HepG2 (cell line): ENCODE data around the gene MTA1. TPM values are rescaled to one million over a fixed set of nuclear protein-coding genes. Genes with fewer than 3 reads are reported as not detected.

Experiments
- CENPX ChIP-seq: sonication (generic); formaldehyde crosslinking; IDR thresholded peaks from 2 replicates; pipeline ENCODE4 v1.9.0; 2021; ENCODE audit warnings: mild to moderate bottlenecking, missing genetic modification reagents, moderate library complexity
- FOSL2 ChIP-seq: sonication (generic); formaldehyde crosslinking; IDR thresholded peaks from 2 replicates; pipeline ENCODE4 v1.4.0; 2020; ENCODE audit warnings: missing genetic modification reagents
- GTF2F1 ChIP-seq: fragments of 150-350 bp; IDR thresholded peaks from 2 replicates; pipeline ENCODE4 v1.6.1; 2014; ENCODE audit warnings: low read length
- LCORL ChIP-seq, 2 experiments: fragments of 450-650 bp in 1 of 2; sonication (generic) in 1 of 2; formaldehyde crosslinking in 1 of 2; IDR thresholded peaks; 2 replicates each; pipeline versions ENCODE4 v1.5.0 to v1.6.1; 2017 to 2020; ENCODE audit warnings: antibody characterized with exemption in 1 of 2, missing genetic modification reagents in 1 of 2
- MBD4 ChIP-seq: IDR thresholded peaks from 2 replicates; pipeline ENCODE4 v1.6.1; 2012; ENCODE audit warnings: low read length, inconsistent platforms, borderline replicate concordance
- YEATS4 ChIP-seq: sonication (generic); formaldehyde crosslinking; IDR thresholded peaks from 2 replicates; pipeline ENCODE4 v1.4.0; 2020; ENCODE audit warnings: missing genetic modification reagents, borderline replicate concordance
- YY1 ChIP-seq: IDR thresholded peaks from 2 replicates; pipeline ENCODE4 v1.6.1; 2011; ENCODE audit warnings: low read length, low read depth, moderate library complexity, mild to moderate bottlenecking; ENCODE audit not compliant: insufficient read depth, insufficient replicate concordance
- ZNF205 ChIP-seq: IDR thresholded peaks from 2 replicates; pipeline ENCODE4 v1.6.1; 2018; ENCODE audit warnings: missing biosample characterization, missing genetic modification reagents
- ZNF44 ChIP-seq: sonication (generic); formaldehyde crosslinking; IDR thresholded peaks from 2 replicates; pipeline ENCODE4 v1.5.1; 2020; ENCODE audit warnings: mild to moderate bottlenecking, missing genetic modification reagents
- ZNF546 ChIP-seq: sonication (generic); formaldehyde crosslinking; conservative IDR thresholded peaks from 2 replicates; pipeline ENCODE4 v1.8.1; 2023; ENCODE audit warnings: mild to moderate bottlenecking, missing genetic modification reagents
- ZNF605 ChIP-seq: sonication (generic); formaldehyde crosslinking; IDR thresholded peaks from 2 replicates; pipeline ENCODE4 v1.8.0; 2022; ENCODE audit warnings: mild to moderate bottlenecking, missing genetic modification reagents
- polyA plus RNA-seq, 8 experiments: library from polyadenylated mRNA; depleted of rRNA in 3 of 8; stranded (reverse) in 7 of 8; unstranded in 1 of 8; fragments of >200 nt; fragmentation: Illumina TruSeq in 4 of 8; extraction: Trizol in 4 of 8; gene quantifications; 2 replicates each; pipeline versions ENCODE4 v1.2.1 to v1.2.3, GENCODE V29; 2011 to 2016; ENCODE audit warnings: low read depth in 4 of 8, missing spikeins in 1 of 8, mixed read lengths in 1 of 8; ENCODE audit not compliant: insufficient read depth in 1 of 8
- total RNA-seq, 5 experiments: library from RNA; depleted of rRNA; stranded (reverse); fragments of >200 nt; fragmentation: Illumina TruSeq; extraction: Trizol; gene quantifications; 2 replicates each; pipeline ENCODE4 v1.2.3, GENCODE V29; 2016; ENCODE audit warnings: low read depth in 1 of 5
- TF ChIP-seq, protein P1 (sequence below): sonication (generic); formaldehyde crosslinking; IDR thresholded peaks from 2 replicates; pipeline ENCODE4 v1.5.0; 2020; ENCODE audit warnings: mild to moderate bottlenecking, missing genetic modification reagents, borderline replicate concordance
- TF ChIP-seq, protein P2 (sequence below): sonication (generic); formaldehyde crosslinking; IDR thresholded peaks from 2 replicates; pipeline ENCODE4 v1.4.0; 2020; ENCODE audit warnings: missing genetic modification reagents, borderline replicate concordance
- TF ChIP-seq, protein P3 (sequence below): sonication (generic); formaldehyde crosslinking; IDR thresholded peaks from 2 replicates; pipeline ENCODE4 v1.5.0; 2020; ENCODE audit warnings: missing genetic modification reagents, mild to moderate bottlenecking, borderline replicate concordance
- TF ChIP-seq, protein P4 (sequence below): sonication (generic); formaldehyde crosslinking; IDR thresholded peaks from 2 replicates; pipeline ENCODE4 v1.4.0; 2020; ENCODE audit warnings: missing genetic modification reagents, borderline replicate concordance
- TF ChIP-seq, protein P5 (sequence below): sonication (generic); formaldehyde crosslinking; IDR thresholded peaks from 2 replicates; pipeline ENCODE4 v1.4.0; 2020; ENCODE audit warnings: mild to moderate bottlenecking, missing genetic modification reagents

Gene MTA1
- total and polyA plus RNA-seq, 2 of the 13 experiments (the other 11 are each of a cell fraction or from before 2014, with no cell fraction given): 35.2 to 85.8 TPM

DNA sequence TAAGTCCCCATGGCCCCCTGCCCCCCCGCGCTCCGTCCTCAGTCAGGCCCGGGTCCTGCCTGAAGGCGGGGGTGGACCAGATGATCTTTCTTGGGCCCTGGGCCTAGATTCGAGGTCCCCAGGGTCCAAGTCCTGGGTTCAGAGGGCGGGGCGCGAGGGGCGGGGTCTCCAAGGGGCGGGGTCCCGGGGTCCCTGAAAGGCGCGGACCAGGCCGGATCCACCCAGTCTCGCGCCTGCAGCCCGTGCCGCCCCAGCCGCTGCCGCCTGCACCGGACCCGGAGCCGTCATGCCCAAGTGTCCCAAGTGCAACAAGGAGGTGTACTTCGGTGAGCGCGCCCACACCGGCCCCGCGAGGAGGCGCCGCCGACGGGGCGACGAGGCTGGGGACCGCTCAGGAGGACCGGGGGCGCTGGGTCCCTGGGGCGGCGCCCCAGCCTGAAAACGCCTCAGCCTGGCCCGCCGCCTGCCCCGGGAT lies 67.4 kb downstream of the MTA1 start (continued):
- TF ChIP-seq, protein P1, sequence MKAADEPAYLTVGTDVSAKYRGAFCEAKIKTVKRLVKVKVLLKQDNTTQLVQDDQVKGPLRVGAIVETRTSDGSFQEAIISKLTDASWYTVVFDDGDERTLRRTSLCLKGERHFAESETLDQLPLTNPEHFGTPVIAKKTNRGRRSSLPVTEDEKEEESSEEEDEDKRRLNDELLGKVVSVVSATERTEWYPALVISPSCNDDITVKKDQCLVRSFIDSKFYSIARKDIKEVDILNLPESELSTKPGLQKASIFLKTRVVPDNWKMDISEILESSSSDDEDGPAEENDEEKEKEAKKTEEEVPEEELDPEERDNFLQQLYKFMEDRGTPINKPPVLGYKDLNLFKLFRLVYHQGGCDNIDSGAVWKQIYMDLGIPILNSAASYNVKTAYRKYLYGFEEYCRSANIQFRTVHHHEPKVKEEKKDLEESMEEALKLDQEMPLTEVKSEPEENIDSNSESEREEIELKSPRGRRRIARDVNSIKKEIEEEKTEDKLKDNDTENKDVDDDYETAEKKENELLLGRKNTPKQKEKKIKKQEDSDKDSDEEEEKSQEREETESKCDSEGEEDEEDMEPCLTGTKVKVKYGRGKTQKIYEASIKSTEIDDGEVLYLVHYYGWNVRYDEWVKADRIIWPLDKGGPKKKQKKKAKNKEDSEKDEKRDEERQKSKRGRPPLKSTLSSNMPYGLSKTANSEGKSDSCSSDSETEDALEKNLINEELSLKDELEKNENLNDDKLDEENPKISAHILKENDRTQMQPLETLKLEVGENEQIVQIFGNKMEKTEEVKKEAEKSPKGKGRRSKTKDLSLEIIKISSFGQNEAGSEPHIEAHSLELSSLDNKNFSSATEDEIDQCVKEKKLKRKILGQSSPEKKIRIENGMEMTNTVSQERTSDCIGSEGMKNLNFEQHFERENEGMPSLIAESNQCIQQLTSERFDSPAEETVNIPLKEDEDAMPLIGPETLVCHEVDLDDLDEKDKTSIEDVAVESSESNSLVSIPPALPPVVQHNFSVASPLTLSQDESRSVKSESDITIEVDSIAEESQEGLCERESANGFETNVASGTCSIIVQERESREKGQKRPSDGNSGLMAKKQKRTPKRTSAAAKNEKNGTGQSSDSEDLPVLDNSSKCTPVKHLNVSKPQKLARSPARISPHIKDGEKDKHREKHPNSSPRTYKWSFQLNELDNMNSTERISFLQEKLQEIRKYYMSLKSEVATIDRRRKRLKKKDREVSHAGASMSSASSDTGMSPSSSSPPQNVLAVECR (CRISPR knock-in tag): no peak; the same call in 1 of the 2 replicates
- TF ChIP-seq ZNF44 (CRISPR knock-in tag) (no peak), CENPX (CRISPR knock-in tag) (no peak), YEATS4 (CRISPR knock-in tag) (0 out of 2 replicates have a peak, but pooled peaks have one; percentile 32), ZNF205 (CRISPR knock-in tag) (no peak), GTF2F1 (no peak), LCORL (IDR thresholded peaks at IDR 0.05) (no peak), LCORL (CRISPR knock-in tag; IDR thresholded peaks at IDR 0.05) (peak; percentile 38; the same call in 1 of the 2 replicates), FOSL2 (CRISPR knock-in tag) (no peak), ZNF605 (CRISPR knock-in tag) (no peak), MBD4 (no peak), YY1 (peak; percentile 34), ZNF546 (CRISPR knock-in tag) (no peak)
- TF ChIP-seq, protein P2, sequence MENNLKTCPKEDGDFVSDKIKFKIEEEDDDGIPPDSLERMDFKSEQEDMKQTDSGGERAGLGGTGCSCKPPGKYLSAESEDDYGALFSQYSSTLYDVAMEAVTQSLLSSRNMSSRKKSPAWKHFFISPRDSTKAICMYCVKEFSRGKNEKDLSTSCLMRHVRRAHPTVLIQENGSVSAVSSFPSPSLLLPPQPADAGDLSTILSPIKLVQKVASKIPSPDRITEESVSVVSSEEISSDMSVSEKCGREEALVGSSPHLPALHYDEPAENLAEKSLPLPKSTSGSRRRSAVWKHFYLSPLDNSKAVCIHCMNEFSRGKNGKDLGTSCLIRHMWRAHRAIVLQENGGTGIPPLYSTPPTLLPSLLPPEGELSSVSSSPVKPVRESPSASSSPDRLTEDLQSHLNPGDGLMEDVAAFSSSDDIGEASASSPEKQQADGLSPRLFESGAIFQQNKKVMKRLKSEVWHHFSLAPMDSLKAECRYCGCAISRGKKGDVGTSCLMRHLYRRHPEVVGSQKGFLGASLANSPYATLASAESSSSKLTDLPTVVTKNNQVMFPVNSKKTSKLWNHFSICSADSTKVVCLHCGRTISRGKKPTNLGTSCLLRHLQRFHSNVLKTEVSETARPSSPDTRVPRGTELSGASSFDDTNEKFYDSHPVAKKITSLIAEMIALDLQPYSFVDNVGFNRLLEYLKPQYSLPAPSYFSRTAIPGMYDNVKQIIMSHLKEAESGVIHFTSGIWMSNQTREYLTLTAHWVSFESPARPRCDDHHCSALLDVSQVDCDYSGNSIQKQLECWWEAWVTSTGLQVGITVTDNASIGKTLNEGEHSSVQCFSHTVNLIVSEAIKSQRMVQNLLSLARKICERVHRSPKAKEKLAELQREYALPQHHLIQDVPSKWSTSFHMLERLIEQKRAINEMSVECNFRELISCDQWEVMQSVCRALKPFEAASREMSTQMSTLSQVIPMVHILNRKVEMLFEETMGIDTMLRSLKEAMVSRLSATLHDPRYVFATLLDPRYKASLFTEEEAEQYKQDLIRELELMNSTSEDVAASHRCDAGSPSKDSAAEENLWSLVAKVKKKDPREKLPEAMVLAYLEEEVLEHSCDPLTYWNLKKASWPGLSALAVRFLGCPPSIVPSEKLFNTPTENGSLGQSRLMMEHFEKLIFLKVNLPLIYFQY (CRISPR knock-in tag): 0 out of 2 replicates have a peak, but pooled peaks have one; percentile 51
- TF ChIP-seq, protein P3, sequence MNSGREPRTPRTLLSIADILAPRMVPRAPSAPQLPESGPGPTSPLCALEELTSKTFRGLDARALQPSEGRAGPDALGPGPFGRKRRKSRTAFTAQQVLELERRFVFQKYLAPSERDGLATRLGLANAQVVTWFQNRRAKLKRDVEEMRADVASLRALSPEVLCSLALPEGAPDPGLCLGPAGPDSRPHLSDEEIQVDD: no peak
- TF ChIP-seq, protein P4, sequence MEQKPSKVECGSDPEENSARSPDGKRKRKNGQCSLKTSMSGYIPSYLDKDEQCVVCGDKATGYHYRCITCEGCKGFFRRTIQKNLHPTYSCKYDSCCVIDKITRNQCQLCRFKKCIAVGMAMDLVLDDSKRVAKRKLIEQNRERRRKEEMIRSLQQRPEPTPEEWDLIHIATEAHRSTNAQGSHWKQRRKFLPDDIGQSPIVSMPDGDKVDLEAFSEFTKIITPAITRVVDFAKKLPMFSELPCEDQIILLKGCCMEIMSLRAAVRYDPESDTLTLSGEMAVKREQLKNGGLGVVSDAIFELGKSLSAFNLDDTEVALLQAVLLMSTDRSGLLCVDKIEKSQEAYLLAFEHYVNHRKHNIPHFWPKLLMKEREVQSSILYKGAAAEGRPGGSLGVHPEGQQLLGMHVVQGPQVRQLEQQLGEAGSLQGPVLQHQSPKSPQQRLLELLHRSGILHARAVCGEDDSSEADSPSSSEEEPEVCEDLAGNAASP: no peak
- TF ChIP-seq, protein P5, sequence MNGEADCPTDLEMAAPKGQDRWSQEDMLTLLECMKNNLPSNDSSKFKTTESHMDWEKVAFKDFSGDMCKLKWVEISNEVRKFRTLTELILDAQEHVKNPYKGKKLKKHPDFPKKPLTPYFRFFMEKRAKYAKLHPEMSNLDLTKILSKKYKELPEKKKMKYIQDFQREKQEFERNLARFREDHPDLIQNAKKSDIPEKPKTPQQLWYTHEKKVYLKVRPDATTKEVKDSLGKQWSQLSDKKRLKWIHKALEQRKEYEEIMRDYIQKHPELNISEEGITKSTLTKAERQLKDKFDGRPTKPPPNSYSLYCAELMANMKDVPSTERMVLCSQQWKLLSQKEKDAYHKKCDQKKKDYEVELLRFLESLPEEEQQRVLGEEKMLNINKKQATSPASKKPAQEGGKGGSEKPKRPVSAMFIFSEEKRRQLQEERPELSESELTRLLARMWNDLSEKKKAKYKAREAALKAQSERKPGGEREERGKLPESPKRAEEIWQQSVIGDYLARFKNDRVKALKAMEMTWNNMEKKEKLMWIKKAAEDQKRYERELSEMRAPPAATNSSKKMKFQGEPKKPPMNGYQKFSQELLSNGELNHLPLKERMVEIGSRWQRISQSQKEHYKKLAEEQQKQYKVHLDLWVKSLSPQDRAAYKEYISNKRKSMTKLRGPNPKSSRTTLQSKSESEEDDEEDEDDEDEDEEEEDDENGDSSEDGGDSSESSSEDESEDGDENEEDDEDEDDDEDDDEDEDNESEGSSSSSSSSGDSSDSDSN: peak; percentile 36; the same call in 1 of the 2 replicates
